ENCODE measurements around the gene SEC24C.
A peak's percentile ranks its signal among the peaks of the same experiment; 100 is the strongest.
"Not testable (repeated sequence)": the region's sequence is repeated elsewhere in the genome, so short reads cannot be mapped to it uniquely, and the experiment has no call there.

The SEC24C gene

GRCh38 chr10:73732931-73733623 lies 11.1 kb upstream of the SEC24C start:
- DNase-seq = no peak

GRCh38 chr10:73734028-73734720 lies 10.0 kb upstream of the SEC24C start:
- DNase-seq = no peak

DNA sequence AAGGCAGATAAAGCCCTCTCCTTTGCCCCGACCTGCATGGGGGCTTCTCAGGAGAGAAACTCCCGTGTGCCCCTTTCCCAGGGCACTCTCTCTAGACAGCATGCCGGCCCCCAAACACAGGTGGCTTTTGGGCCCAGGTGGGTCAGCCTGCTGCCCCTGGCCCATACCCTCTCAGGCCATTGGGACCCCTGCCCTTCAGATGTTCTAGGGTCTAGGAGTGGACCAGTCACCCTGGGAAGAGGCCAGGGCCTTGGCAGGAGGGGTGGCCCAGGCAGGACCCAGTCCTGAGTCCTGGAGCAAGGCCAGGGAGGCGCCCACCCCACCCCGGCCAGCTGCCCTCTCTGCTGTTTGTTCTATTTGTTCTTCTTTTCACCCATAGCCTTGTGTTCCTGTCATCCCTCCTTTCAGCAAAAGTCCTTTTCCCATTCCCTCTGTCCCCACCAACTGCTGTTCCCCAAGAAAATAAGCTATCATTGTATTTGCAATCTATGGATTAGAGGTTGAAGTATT lies 9.3 kb upstream of the SEC24C start:
- no peak for DNase-seq

DNA sequence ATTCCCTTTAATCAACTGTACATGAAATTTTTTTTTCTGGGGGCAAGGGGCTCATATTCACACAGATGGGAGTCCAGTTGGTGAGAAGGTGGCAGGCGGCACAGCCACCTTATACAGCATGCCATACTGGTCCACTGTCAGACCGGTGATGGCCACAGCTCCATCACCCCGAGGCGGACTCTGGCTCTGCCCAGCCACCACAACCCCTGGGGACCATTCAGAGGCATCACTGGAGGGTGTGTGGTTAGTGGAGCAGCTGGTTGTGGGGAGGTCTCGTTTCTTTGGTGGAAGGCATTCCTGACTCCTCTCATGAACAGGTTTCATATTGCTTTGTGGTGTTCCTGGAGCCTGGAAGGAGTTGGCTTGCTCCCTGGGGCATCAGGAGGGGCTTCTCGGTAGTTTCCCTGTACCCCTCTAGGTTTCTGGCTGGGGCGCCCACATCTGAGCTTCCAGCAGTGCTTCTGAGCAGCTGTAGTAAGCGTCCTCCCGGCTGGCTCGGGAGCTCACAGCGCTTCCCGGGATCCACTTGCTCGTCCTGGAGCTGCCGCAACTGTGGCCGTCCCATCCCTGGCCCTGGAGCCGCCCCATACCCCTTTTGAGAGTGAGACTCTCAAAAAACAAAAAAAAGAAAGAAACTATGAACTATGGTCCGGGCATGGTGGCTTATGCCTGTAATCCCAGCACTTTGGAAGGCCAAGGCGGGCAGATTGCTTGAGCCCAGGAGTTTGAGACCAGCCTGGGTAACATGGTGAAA lies 3.5 kb upstream of the SEC24C start:
- DNase-seq = not testable (repeated sequence)

DNA sequence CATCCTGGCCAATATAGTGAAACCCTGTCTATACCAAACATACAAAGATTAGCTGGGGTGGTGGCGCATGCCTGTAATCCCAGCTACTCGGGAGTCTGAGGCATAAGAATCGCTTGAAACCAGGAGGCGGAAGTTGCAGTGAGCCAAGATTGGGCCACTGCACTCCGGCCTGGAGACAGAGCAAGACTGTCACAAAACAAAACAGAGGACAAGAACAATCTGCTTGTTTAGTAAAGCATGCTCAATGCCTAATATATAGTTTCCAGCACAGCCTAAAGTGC lies 1.8 kb upstream of the SEC24C start:
- no peak for DNase-seq

DNA sequence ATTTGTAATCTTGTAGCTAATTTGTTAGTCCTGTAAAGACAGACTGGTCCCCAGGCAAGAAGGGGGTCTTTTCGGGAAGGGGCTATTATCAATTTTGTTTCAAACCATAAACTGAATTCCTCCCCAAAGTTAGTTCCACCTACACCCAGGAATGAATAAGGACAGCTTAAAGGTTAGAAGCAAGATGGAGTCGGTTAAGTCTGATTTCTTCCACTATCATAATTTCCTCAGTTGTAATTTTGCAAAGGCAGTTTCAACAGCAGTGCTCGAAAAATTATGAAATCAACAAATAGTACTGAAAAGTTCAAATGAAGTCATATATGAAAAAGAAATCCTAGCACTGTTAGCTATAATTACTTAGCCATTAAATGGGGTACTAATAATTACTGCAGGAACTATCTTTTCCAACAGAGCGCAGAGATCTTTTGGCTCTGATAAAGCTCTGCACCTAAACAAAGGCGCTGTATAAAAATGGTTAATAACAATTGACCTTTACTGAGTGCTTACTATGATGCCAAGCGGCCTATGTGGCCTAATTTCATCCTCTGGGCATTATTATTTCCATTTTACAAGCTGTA lies 756 bp upstream of the SEC24C start:
- DNase-seq = no peak

DNA sequence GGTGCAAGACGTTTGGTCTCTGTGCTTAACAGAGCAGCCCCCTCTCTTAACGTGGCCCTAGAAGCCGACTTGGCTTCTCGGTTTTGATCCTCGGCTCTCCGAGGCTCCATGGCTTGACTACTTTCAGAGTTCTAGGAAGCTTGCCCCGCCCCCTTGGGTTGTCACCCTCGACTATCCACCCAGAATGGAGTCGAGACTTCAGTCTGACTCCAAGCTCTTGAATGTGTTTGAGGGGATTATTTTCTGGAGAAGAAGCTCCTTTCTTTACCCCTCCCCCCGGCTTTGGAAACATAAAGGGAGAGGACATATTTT lies 448 bp downstream of the SEC24C start:
- peak; percentile 61 for DNase-seq

GRCh38 chr10:73746721-73747120 lies 2.5 kb downstream of the SEC24C start:
- DNase-seq = no peak

- no peak for DNase-seq
Observed at GRCh38 chr10:73750819-73751218, 6.6 kb downstream of the SEC24C start.

- no peak for DNase-seq
Observed at GRCh38 chr10:73756183-73756582, 12.0 kb downstream of the SEC24C start.

DNA sequence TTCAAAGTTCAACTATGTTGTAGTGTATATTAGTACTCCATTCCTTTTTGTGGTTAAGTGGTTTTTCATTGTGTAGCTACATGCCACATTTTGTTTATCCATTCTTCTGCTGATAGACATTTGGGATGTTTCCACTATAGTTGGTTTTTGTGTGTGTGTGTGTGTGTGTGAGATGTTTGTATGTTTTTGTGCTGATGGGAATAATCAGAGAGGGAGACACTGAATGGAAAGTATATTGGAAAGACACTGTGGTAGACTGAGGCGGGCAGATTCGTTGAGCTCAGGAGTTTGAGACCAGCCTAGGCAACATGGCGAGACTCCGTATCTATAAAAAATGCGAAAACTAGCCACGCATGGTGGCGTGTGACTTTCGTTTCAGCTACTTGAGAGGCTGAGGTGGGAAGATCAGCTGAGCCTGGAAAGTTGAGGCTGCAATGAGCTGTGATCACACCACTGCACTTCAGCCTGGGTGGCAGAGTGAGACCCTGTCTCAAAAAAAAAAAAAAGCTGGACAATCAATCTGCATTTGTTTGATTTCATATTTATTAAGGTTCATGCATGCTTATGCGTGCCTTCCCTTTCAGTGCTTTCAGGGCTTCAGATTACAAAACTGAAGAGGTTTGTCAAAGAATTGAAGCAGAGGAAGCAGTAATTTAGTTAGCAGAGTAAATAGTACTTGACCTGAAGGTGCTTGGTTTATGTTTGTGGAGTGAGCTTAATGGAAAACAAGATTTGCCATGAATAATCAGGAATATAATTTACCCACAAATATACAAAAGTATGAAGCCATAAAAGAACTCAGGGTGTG lies 14.7 kb downstream of the SEC24C start:
- no peak for DNase-seq

- DNase-seq = no peak
Observed at GRCh38 chr10:73759512-73760115, 15.4 kb downstream of the SEC24C start.

DNA sequence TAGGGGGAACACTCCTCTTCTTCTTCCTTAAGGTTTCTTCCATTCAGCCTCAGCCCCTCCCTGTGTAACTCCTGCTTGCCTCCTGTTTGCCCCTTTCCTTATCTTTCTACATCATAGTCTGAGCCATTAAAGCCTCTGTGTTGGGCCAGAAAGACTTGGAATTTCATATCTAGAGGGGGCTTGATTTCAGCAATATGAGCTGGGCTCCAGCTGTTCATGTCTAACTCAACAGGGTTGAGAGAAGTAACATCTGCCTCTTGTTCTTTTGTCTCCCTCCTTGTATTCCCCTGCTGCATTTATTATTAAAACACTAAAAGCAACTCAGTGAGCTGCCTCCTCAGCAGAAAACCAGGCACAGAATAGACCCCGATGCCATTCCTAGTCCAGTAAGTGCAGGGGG lies 17.6 kb downstream of the SEC24C start:
- DNase-seq = no peak

DNA sequence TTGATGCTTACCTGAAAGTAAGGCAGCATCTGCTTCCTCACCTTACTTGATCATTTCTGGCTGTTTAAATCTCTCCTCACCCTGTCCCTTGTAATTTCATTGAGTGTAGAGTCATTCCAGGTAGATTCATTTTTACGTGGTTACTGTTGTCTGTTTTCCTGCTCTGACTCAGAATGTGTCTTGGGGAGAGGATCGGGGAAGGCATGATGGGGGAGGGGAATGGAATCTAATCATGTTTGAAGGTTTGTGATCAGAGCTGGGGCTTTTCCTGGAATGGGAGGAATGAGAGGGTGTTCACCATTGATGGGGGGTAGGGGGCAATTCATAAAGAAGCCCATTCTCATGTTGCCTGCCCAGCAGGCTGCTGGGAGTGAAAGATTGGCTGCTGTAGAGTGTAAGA lies 18.7 kb downstream of the SEC24C start:
- peak; percentile 63 for DNase-seq

- DNase-seq = no peak
Observed at GRCh38 chr10:73763343-73763742, 19.2 kb downstream of the SEC24C start.

- no peak for DNase-seq
Observed at GRCh38 chr10:73765066-73765465, 20.9 kb downstream of the SEC24C start.

DNA sequence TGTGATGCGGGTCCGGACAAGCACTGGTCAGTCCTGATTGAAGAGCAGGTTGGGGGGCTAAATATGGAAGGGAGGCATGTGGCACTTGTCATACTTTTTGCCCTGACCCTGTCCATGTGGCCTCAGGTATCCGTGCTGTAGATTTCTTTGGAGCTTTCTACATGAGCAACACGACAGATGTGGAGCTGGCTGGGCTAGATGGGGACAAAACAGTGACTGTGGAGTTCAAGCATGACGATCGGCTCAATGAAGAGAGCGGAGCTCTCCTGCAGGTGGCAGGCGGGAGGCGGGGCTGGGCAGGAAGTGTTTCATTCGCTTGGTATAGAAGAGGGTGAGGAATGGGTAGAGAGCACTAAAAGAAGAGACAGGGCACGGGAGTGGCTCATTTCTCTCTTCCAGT lies 24.7 kb downstream of the SEC24C start:
- no peak for DNase-seq

DNA sequence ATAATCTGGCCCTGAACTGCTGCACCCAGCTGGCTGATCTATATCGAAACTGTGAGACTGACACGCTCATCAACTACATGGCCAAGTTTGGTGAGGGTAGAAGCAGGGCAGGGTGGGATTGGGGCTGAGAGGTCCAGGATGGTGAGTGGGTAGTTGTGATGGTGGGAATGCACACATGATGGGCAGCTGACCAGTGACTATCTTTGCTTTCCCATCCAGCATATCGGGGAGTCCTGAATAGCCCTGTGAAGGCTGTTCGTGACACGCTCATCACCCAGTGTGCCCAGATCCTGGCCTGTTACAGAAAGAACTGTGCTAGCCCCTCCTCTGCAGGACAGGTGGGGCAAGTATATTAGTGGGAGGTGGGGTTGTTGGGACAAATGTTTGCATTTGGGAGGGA lies 25.2 kb downstream of the SEC24C start:
- no peak for DNase-seq

GRCh38 chr10:73771722-73772280 lies 27.6 kb downstream of the SEC24C start:
- no peak for DNase-seq

- DNase-seq = peak; percentile 80
Observed at GRCh38 chr10:73772281-73773151, 28.3 kb downstream of the SEC24C start.

Data from fibroblast of skin of right quadriceps (primary cell).